Stimulated activated CD8-positive, alpha-beta memory T cell treated with anti-CD3 and anti-CD28 coated beads, Interleukin-7, amount 100 ng/mL, for 48 hours (primary cell): ENCODE data around the gene KLF18.
"Not testable (repeated sequence)": the region's sequence is repeated elsewhere in the genome, so short reads cannot be mapped to it uniquely, and the experiment has no call there.

ENCODE experiments used
- DNase-seq, 2 donors: peaks; one replicate each; pipeline ENCODE4 v3.0.0-alpha.2; 2020; ENCODE audit warnings: low read depth in 1 of 2; ENCODE audit errors: extremely low read depth in 1 of 2

Gene KLF18

DNA sequence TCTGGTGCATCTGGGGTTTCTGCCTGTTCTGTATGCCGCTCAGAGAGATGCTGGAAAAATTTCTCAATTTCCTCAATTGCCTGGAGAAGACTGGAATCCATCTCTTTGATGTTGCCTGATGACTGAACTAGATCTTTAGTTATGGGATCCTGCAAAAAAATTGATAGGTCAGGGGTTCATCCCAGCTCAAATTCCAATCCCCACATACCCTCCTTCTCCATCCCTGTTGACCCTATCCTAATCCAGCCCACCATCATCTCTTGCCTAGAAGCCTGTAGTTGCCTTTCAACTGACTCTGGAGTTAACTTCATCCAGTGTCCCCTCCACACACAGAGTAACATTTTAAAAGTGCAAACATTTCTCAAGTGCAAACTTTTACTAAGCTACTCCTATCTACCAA lies at the start of gene KLF18:
Gene KLF18, minus strand, starts transcription at position 101 of the 400 bp plus-strand sequence. Its CDS starts 0 bp downstream, at position 101.
- DNase-seq: no peak

DNA sequence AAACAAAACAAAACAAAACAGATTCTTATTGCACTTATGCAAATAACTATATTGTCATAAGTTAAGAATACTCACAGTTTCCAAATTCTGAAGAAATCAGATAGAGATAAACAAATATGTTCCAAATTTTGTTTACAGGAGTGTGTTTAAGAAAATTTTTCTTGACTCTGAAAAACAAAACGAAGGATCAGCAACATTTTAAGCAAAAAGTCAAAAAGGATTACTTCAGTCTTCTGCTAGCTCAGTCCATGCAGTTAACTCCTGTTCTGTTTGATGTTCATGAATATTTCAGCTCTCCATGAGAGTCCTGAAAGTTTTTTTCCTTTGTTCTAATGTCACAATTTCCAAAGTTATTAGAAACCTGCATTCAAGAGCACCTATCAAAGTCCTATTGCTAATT lies 33.2 kb upstream of the KLF18 start:
- no peak for DNase-seq

DNA sequence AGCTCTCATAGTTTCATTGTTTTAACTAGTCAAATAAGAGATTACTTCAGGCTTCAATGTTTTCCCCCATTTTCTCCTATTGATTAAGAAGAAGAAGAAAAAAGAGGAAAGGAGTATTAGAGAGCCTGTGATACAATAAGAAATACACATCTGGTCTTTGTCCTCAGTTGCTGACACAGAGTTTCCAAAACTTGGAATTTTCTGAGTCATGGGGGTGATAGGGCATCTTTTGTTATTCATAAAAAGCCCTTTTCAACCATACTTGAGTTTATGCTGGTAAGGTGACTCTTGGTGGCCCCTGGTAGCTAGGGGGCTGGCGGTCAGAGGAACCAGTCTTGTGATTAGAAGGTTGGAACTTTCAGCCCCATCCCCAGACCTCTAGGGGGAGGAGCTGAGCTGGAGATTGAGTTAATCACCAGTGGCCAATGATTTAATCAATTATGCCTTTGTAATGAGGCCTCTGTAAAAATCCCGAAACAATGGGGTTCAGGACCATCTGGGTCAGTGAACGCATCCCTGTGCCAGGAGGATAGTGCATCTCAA lies 28.9 kb upstream of the KLF18 start:
- DNase-seq: no peak

DNA sequence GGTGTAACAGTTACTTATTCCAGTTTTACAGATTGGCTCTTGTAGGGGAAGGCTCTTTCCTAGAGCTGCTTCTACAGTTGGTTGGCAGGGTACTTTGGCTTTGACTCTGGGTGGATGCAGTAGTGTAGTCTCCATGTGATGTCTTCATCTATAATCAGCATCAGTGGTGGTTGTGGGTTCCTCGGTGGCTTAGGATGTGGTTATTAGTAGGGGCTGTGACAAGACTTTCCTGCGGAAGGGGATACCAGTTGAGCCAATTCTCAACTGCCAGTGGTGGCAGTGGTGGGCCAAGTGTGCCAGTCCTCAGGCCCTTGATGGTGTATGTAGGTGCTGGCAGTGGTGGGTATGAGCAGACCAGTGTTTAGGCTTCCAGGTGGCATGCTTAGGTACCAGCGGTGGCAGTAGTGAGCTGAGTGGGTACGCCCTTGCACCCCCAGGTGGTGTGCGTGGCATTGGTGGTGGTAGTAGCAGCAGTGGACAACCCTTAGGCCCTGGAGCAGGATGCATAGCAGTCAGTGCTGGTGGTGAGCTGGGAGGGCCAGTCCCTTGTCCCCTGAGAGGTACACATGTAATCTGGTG lies 27.2 kb upstream of the KLF18 start:
- DNase-seq: no peak

DNA sequence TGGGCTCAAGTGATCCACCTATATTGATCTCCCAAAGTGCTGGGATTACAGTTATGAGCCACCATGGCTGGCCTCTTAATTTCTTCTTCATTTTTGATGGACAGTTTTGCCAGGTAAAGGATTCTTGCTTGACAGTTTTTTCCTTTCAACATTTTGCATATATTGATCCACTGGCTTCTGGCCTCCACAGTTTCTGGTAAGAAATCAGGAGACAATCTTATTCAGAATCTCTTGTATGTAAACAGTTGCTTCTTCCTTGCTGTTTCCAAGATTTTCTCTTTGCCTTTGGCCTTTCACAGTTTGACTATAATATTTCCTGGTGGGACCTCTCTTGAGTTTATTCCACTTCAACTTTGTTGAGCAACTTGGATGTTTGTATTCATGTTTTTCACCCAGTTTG lies 20.1 kb upstream of the KLF18 start:
- DNase-seq: no peak

DNA sequence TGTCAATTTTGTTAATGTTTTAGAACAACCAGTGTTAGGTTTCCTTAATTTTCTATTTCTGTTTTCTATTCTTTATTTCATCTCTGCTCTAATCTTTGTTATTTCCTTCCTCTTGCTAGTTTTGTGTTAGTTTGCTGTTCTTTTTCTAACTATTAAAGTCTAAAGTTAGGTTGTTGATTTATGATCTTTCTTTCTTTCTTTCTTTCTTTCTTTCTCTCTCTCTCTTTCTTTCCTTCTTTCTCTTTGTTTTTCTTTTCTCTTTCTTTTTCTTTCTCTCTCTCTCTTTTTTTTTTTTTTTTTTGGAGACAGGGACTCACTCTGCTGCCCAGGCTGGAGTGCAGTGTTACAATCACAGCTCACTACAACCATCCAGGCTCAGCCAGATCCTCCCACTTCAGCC lies 17.4 kb upstream of the KLF18 start:
- no peak for DNase-seq

DNA sequence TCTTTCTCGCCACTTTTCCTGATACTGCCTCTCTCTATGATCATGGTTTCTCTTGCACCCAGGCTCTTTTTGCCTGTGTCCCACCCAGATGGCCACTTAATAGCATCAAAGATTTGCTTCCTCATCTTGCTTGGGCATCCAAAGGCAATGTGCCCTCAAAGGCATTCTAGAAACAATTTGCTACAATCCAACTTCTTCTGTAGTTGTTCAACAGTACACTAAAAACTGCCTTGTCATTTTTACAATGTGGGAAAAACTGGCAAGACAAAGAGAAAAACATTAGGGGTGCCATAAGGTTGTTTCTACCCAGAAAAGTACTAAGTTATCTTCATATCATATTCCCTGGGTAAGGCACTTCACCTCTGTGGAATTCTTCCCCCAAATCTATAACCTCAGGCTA lies 16.5 kb upstream of the KLF18 start:
- no peak for DNase-seq

DNA sequence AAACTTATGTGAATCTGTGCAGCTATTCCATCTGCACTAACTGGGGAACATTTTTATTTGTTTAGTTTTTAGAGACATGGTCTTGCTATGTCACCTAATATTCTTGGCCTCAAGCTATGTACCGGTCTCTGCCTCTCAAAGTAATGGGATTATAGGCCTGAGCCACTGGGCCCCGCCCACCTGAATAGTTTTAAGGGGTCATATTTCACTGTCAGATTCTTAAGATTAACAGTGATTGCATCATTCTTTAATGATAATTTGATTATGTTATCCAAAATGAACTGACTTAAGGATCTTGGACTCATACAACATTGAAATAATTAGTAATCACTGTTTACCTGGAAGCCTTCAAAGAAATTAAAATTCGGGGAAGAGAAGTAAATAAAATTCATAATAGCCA lies 12.6 kb upstream of the KLF18 start:
- DNase-seq: no peak

DNA sequence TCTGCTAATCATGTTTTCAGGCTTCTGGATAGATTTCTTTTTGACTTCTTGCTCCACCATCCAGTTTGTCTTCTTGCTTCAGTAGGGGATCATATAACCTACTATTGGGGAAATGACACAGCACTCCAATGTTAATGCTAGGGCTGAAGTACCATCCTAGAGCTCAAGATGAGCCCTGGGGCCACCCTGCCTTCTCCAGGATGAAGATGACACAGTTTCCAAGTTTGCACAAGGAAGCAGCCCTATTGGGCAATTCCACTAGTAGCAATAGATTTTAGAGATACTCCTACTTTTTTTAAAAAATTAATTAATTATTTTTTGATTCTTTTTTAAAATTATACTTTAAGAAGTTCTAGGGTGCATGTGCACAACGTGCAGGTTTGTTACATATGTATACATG lies 11.3 kb upstream of the KLF18 start:
- no peak for DNase-seq

DNA sequence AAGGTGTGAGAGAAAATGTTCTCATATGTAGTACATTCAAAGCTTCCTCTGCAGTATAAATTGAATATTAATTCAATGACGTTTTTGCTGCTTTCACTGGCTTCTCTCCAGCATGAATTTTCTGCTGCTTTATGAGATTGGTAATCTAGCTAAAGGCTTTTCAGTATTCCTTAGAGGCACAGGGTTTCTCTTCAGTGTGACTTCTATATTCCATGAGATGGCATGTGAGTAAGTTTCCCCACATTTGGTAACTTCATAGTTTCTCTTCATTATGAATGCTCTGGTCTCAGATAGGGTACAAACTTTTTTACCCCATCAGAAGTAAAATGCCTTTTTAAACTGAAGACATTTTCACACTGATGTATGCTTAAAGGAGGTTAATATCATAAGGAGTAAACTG lies 10.4 kb upstream of the KLF18 start:
- no peak for DNase-seq

DNA sequence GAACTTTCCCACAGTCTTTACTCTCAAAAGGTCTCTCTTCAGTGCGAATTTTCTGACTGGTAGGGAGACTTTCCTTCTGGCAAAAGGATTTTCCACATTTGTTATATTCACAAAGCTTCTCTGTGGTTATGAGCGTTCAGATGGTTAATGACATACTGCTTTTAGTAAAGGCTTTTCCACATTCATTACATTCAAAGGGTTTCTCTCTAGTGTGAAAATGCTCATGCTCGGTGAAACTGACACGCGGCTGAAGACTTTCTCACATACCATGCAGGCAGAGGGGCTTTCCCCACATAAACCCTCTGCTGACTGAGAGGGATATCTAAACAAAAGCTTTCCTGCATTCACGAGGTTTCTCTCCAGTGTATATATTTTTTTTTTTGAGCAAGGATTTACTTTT lies 9.9 kb upstream of the KLF18 start:
- DNase-seq: no peak

DNA sequence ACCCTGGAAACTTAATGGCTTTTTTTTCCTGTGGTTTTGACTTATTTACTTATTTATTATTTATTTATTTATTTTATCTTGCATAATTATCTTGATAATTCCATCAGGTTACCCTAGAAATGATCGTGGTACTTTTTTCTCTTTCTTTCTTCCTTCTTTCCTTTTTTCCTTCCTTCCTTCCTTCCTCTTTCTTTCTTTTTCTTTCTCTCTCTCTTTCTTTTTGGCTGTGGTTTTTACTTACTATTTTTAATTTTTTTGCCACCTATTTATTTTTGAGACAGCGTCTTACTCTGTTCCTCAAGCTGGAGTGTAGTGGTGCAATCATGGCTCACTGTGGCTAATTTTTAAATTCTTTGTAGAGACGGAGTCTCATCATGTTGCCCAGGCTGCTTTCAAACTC lies 6.2 kb upstream of the KLF18 start:
- no peak for DNase-seq

DNA sequence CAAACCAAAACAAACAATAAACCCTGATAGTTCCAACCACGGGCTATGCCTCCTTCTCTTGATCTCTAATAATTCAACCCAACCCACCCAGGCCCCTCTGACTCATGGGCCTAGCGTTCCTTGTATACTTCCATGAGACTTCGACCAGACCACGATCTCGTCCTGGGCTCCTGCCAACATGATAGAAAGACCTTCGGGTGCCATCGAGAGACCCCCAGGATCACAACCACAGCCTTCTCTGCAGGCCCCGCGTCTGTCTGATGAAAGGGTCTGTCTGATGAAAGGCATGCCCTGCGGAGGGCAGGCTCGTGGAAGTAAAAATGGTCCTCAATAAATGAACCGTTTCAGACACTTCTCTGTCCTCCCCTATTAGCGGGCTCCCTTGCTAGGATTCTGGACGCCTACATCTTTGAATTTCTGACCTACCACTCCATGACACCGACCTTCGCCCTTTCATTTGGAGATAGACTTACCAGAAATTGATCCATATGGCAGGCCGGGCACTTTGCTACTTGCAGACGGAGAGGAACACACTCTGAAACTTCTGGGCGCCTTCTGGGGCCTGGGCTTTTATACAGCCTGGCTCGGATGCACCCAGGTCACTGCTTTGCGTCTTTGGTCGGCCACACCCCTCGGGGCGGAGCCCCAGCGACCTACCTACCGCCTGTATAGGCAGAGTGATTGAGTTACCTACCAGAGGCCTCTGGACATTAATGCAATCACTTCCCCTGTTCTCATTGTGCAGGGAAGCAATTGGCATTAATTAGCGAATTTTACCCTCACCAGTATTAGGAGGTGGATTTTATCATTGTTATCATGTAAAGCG lies 5.3 kb upstream of the KLF18 start:
- no peak for DNase-seq

DNA sequence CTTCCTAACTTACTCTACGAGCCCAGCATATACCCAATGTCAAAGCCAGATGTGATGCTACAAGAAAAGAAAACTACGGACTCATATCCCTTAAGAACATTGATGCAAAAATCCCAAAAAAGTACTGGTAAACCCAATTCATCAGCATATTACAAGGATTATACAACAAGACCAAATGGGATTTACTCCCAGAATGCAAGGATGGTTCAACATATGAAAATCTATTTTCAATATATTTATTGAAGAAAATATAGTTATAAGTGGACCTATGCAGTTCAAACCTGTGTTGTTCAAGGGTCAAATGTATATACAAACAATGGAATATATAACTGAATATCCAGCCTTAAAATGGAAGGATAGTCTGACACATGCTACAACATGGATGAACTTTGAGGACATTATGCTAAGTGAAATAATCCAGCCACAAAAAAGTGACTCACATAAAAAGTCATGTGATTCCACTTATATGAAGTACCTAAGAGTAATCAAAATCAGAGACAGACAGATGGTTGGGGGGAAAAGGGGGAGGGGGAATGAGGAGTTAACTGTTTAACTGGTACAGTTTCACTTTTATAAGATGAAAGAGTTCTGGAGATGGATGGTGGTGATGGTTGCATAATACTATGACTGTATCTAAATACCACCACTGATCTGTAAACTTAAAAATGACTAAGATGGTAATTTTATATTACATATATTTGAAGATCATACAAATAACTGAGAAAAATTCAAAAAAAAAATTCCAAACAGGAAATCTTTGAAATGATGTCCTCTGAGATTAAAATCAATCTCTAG lies 3.7 kb upstream of the KLF18 start:
- DNase-seq: no peak

DNA sequence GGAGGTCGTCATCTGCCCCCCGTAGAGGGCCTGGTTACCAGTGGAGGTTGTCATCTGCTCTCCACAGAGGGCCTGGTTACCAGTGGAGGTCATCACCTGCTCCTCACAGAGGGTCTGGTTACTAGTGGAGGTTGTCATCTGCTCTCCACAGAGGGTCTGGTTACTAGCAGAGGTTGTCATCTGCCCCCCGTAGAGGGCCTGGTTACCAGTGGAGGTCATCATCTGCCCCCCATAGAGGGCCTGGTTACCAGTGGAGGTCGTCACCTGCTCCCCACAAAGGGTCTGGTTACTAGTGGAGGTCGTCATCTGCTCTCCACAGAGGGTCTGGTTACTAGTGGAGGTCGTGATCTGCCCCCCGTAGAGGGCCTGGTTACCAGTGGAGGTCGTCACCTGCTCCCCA lies 1.9 kb downstream of the KLF18 start:
- not testable (repeated sequence) for DNase-seq

DNA sequence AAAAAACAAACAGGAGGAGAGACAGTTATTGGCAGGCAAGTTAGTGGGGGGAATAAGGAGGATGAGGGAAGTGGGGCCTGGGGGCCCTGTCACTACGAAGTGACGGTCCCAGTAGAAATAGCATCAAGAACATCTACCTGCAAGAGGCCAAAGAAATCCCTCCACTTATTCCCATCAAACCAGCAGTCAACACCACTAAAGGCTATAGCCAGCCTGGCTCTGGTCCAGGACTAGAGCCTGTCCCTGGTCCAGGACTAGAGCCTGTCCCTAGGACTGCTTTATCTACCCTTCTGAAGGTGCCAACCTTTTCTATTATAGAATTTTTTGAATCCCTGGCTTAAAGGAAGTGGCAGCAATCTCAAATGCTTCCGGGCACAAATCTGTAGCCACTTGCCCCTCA lies 3.2 kb downstream of the KLF18 start:
- DNase-seq: no peak

DNA sequence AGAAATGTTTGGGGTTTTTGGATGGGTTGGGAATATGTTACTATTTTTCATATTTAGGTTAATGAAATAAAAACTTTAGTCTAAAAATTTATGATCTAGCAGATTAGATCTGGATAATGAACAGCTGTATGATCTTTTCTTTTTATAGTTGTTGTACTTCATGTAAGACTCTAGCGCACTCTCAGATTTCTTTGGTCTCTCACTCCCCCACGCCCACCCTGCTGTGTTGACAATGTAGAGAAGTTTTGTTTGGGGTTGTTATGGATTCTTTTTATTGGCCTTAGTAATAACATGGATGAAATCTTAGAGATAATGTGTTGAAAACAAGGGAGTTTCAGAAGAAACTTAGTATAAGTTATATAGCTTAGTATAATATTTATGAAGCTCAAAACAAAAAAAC lies 5.5 kb downstream of the KLF18 start:
- DNase-seq: no peak

DNA sequence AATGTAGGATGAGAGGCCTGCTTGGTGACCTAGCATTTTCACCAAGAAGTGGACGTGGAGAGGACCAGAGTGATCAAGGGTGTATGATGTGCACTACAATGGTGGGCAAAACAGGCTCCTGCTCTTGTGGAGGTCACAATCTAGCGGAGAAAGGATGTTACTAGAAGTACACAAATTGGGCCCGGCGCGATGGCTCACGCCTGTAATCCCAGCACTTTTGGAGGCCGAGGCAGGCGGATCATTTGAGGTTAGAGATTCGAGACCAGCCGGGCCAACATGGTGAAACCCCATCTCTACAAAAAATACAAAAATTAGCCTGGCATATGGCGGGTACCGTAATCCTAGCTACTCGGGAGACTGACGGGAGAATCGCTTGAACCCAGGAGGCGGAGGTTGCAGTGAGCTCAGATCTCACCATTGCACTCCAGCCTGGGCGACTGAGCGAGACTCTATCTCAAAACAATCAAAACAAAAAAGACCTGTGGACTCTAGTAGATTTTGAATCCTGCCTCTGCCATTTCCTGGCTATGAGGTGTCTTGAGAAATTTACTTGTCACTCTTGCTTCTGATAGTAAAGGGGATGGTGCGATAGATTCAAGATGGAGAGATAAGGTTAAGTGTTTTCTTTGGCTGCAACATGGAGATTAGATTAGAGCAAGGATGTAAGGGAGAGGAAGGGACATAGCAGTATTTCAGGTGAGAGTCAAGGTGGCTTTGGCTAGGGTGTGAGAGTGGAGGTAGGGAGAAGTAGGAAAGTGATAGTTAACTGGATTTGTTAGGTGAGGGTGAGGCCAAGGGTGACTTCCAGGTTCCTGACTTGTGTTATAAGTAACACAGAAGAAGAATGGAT lies 7.1 kb downstream of the KLF18 start:
- DNase-seq: no peak

DNA sequence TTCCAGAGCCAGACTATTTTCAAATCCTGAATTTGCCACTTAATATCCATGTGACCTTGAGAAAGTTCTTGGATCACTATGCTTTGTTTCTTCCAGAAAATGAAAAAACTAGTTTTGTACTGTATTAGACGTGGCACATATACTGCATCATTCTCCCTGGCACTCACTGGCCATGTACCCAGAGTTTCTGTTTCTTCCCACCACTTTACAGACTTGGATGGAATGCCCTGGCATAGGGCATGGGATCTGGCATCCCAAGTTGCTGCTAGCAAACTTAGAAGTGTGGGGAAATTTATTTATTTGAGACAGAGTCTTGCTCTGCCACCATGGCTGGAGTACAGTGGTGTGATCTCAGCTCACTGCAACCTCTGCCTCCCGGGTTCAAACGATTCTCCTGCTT lies 10.0 kb downstream of the KLF18 start:
- DNase-seq: no peak

DNA sequence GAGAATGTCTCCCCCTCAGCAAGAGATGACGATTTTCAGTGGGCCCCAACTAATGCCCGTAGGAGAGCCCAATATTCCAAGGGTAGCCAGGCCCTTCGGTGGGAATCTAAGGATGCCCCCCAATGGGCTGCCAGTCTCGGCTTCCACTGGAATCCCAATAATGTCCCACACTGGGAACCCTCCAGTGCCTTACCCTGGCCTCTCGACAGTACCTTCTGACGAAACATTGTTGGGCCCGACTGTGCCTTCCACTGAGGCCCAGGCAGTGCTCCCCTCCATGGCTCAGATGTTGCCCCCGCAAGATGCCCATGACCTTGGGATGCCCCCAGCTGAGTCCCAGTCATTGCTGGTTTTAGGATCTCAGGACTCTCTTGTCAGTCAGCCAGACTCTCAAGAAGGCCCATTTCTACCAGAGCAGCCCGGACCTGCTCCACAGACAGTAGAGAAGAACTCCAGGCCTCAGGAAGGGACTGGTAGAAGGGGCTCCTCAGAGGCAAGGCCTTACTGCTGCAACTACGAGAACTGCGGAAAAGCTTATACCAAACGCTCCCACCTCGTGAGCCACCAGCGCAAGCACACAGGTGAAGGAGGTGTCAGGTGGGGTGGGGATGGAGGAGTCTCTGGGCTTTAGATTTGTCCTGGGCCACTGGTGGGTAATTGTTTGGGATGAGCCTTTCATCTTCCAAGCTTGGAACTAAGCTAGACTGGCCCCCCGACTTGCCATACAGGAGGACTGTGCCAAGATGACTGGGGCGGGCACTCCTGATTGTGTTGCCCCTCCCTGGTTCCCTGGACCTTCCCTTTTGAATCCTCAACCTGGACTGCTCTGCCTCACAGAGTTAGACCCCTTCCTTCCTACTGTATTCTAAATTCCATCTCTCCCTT lies 11.6 kb downstream of the KLF18 start:
- no peak for DNase-seq
